Progenitor cell of endocrine pancreas (in vitro differentiated cells): ENCODE results near the gene DAAM2. TPM values are rescaled to one million over a fixed set of nuclear protein-coding genes. Genes with fewer than 3 reads are reported as not detected.

Experiments used
- DNase-seq: peaks from one replicate; pipeline ENCODE4 v3.0.0; 2021; ENCODE audit warnings: low spot score; ENCODE audit not compliant: unreplicated experiment
- H3K27ac Mint-ChIP-seq: 2 replicates; pipeline ENCODE4 v1.8.0; 2021; ENCODE audit warnings: mild to moderate bottlenecking, moderate library complexity, mixed read lengths
- H3K27me3 Mint-ChIP-seq: 2 replicates; pipeline ENCODE4 v1.8.0; 2021; ENCODE audit warnings: mixed read lengths
- H3K36me3 Mint-ChIP-seq: 2 replicates; pipeline ENCODE4 v1.8.0; 2022; ENCODE audit warnings: mixed read lengths; ENCODE audit not compliant: insufficient read depth
- H3K4me1 Mint-ChIP-seq: 2 replicates; pipeline ENCODE4 v1.8.0; 2021; ENCODE audit warnings: low read depth, mixed read lengths
- H3K4me3 Mint-ChIP-seq: 2 replicates; pipeline ENCODE4 v1.8.0; 2021; ENCODE audit warnings: low read depth, mild to moderate bottlenecking, moderate library complexity, mixed read lengths
- H3K9me3 Mint-ChIP-seq: 2 replicates; pipeline ENCODE4 v1.8.0; 2021; ENCODE audit warnings: low read depth, mixed read lengths
- total RNA-seq: library from RNA; stranded (reverse); gene quantifications from 2 replicates; pipeline ENCODE4 v1.2.1, GENCODE V29; 2021
- TF ChIP-seq, protein P1 (sequence below): fragments of 200-600 bp; sonication (generic); IDR thresholded peaks from one replicate; pipeline ENCODE4 v1.5.0; 2021; ENCODE audit warnings: antibody characterized with exemption, mild to moderate bottlenecking; ENCODE audit not compliant: unreplicated experiment

The DAAM2 gene
- total RNA-seq, 1 donor from 2014 or later = 6.3 TPM

DNA sequence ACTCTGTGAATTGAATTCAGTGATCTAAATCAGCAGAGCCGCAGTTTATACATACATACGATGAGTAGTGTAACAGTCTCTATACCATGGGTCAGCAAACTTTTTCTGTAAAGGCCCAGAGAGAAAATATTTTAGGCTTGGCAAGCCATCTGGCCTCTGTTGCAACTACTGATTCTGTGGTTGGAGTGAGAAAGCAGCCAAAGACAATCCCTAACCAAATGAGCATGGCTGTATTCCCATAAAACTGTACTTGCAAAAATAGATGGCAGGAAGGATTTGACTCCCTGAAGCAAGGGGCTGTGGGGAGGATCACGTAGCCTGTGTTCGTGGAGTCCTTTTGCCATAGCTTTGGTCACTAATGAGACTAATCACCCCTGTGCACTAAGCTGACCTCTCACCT is 160.0 kb downstream of the DAAM2 start:
- Mint-ChIP-seq H3K9me3 (peaks cover 8% of the 10 kb centered on the region), H3K4me3 (no peak overlapping the region), H3K4me1 (peaks cover 13% of the 10 kb centered on the region), H3K27ac (no peak overlapping the region), H3K27me3 (peaks cover 5% of the 10 kb centered on the region), H3K36me3 (no peaks in the 10 kb centered on the region)
- TF ChIP-seq, protein P1, sequence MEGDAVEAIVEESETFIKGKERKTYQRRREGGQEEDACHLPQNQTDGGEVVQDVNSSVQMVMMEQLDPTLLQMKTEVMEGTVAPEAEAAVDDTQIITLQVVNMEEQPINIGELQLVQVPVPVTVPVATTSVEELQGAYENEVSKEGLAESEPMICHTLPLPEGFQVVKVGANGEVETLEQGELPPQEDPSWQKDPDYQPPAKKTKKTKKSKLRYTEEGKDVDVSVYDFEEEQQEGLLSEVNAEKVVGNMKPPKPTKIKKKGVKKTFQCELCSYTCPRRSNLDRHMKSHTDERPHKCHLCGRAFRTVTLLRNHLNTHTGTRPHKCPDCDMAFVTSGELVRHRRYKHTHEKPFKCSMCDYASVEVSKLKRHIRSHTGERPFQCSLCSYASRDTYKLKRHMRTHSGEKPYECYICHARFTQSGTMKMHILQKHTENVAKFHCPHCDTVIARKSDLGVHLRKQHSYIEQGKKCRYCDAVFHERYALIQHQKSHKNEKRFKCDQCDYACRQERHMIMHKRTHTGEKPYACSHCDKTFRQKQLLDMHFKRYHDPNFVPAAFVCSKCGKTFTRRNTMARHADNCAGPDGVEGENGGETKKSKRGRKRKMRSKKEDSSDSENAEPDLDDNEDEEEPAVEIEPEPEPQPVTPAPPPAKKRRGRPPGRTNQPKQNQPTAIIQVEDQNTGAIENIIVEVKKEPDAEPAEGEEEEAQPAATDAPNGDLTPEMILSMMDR = no peak
- DNase-seq = no peak

- H3K4me3 Mint-ChIP-seq = no peak overlapping the region
- H3K27me3 Mint-ChIP-seq = no peaks in the 10 kb centered on the region
- no peak for DNase-seq
- no peak overlapping the region for H3K27ac Mint-ChIP-seq
- TF ChIP-seq, protein P1 = no peak
- H3K9me3 Mint-ChIP-seq = peaks cover 8% of the 10 kb centered on the region
- peaks cover 3% of the 10 kb centered on the region for H3K4me1 Mint-ChIP-seq
- H3K36me3 Mint-ChIP-seq = no peaks in the 10 kb centered on the region
Observed at GRCh38 chr6:39953076-39953618, 161.0 kb downstream of the DAAM2 start.

Other genes starting within 250 kb of the DAAM2 start
- gene KIF6, start 67.0 kb upstream of the DAAM2 start, total RNA-seq = 2.5 and 2.9 TPM in 2 replicates
- 15.9 and 17.5 TPM in 2 replicates for gene MOCS1, start 142.1 kb downstream of the DAAM2 start, total RNA-seq